NB4 (cell line): ENCODE data around the gene ABLIM3.

ENCODE experiments used
- DNase-seq: peaks from one replicate; pipeline ENCODE4 v3.0.0; 2010; ENCODE audit warnings: low read depth
- H3K4me3 ChIP-seq: one replicate; pipeline ENCODE4 v1.5.1; 2011; ENCODE audit warnings: mild to moderate bottlenecking, low read depth, low read length, moderate library complexity
- CTCF ChIP-seq: IDR thresholded peaks from one replicate; pipeline ENCODE4 v1.5.1; 2012; ENCODE audit warnings: low read depth, low read length
- MAX ChIP-seq: IDR thresholded peaks from 2 replicates; pipeline ENCODE4 v1.6.1; 2011; ENCODE audit warnings: low read depth, low read length
- MYC ChIP-seq: IDR thresholded peaks from 2 replicates; pipeline ENCODE4 v1.6.1; 2011; ENCODE audit warnings: low read depth, low read length
- POLR2A ChIP-seq: IDR thresholded peaks from 2 replicates; pipeline ENCODE4 v1.6.1; 2011; ENCODE audit warnings: mild to moderate bottlenecking; ENCODE audit not compliant: insufficient read length; ENCODE audit errors: extremely low read depth

The ABLIM3 gene

GRCh38 chr5:149149942-149150341 lies 8.6 kb downstream of the ABLIM3 start:
- no peak overlapping the region for H3K4me3 ChIP-seq
- DNase-seq, result no peak

GRCh38 chr5:149150457-149150856 lies 9.2 kb downstream of the ABLIM3 start:
- peak; percentile 51 for DNase-seq
- TF ChIP-seq POLR2A (no peak), MYC (no peak), MAX (no peak), CTCF (no peak)
- H3K4me3 ChIP-seq, result no peak overlapping the region

More at GRCh38 chr5:149149942-149150341, 8.6 kb downstream of the ABLIM3 start:
- TF ChIP-seq MAX (no peak), POLR2A (no peak), CTCF (no peak), MYC (no peak)

GRCh38 chr5:149151717-149152116 lies 10.4 kb downstream of the ABLIM3 start:
- TF ChIP-seq CTCF (peak; percentile 28), POLR2A (no peak)
- no peak for DNase-seq
- H3K4me3 ChIP-seq, result no peak overlapping the region

GRCh38 chr5:149152317-149152746 lies 11.0 kb downstream of the ABLIM3 start:
- no peak for DNase-seq
- no peak overlapping the region for H3K4me3 ChIP-seq
- TF ChIP-seq POLR2A (no peak), MAX (no peak), MYC (no peak), CTCF (no peak)

GRCh38 chr5:149153193-149153750 lies 12.0 kb downstream of the ABLIM3 start:
- no peak for DNase-seq
- H3K4me3 ChIP-seq, result no peak overlapping the region
- no peak for TF ChIP-seq MYC
- TF ChIP-seq MAX, result no peak
- no peak for TF ChIP-seq POLR2A
- no peak for TF ChIP-seq CTCF

- peak; percentile 65 for DNase-seq
- no peak for TF ChIP-seq MYC
- TF ChIP-seq MAX, result no peak
- TF ChIP-seq CTCF, result no peak
- TF ChIP-seq POLR2A, result no peak
- no peak overlapping the region for H3K4me3 ChIP-seq
Measured at GRCh38 chr5:149153751-149154610, 12.7 kb downstream of the ABLIM3 start.
